Endothelial cell of umbilical vein (primary cell): ENCODE measurements around the gene ESRRA. TPM values are rescaled to one million over a fixed set of nuclear protein-coding genes. Genes with fewer than 3 reads are reported as not detected.

Source experiments
- BruUV-seq: library from RNA; stranded (reverse); fragments of 400-500 nt; replicated peaks from 2 replicates; lab custom pipeline; 2021; lab: Mats Ljungman, UMichigan
- CTCF ChIA-PET: fragments of 300-600, 350-600 bp; sonication (Branson Sonifier 250); formaldehyde crosslinking; loops from one replicate; lab custom pipeline; 2021; ENCODE audit warnings: antibody characterized with exemption, inconsistent platforms; lab: Charles Lee
- POLR2A ChIA-PET: fragments of 300-600, 350-600 bp; sonication (Branson Sonifier 250); formaldehyde crosslinking; loops from one replicate; lab custom pipeline; 2021; ENCODE audit warnings: antibody characterized with exemption, inconsistent platforms; lab: Charles Lee
- DNase-seq: peaks from one replicate; pipeline ENCODE4 v3.0.0-alpha.2; 2011; ENCODE audit warnings: low read depth, low spot score
- FAIRE-seq: peaks from 2 replicates; lab custom pipeline; 2011; peaks lifted over from hg19 to GRCh38; lab: Jason Lieb, UNC
- H2AFZ ChIP-seq: 2 replicates; pipeline ENCODE4 v1.6.0; 2012; ENCODE audit warnings: low read depth, low read length, control low read depth, inconsistent platforms
- H3K27ac ChIP-seq: 2 replicates; pipeline ENCODE4 v1.5.1; 2011; ENCODE audit warnings: low read depth, mild to moderate bottlenecking, control low read depth, low read length, moderate library complexity; ENCODE audit not compliant: insufficient read depth
- H3K27me3 ChIP-seq, 2 experiments: 2 replicates each; pipeline versions ENCODE4 v1.6.0 to v1.6.1; 2011; ENCODE audit warnings: low read length in 2 of 2, mixed read lengths in 1 of 2; ENCODE audit not compliant: control insufficient read depth in 2 of 2, insufficient read depth in 2 of 2
- H3K36me3 ChIP-seq, 2 experiments: 2 replicates in 1 of 2; 3 replicates in 1 of 2; pipeline ENCODE4 v1.5.1; 2011; ENCODE audit warnings: low read length in 2 of 2, mild to moderate bottlenecking in 1 of 2, moderate library complexity in 1 of 2; ENCODE audit not compliant: control insufficient read depth in 2 of 2, insufficient read depth in 2 of 2; ENCODE audit errors: extremely low read depth in 1 of 2
- H3K4me1 ChIP-seq: 3 replicates; pipeline ENCODE4 v1.5.1; 2011; ENCODE audit warnings: mild to moderate bottlenecking, low read length; ENCODE audit not compliant: control insufficient read depth, insufficient read depth; ENCODE audit errors: extremely low read depth
- H3K4me2 ChIP-seq: 2 replicates; pipeline ENCODE4 v1.6.1; 2011; ENCODE audit warnings: low read length, control low read depth, mixed read lengths; ENCODE audit not compliant: insufficient read depth
- H3K4me3 ChIP-seq, 3 experiments: fragments of 200-600 bp in 1 of 3; sonication (generic), shearing (Covaris generic) in 1 of 3; replicated peaks in 1 of 3; 2 replicates each; pipeline ENCODE4 v1.5.1; 2011 to 2016; ENCODE audit warnings: control low read depth in 3 of 3, low read length in 3 of 3, mild to moderate bottlenecking in 2 of 3, inconsistent platforms in 1 of 3, low read depth in 1 of 3, moderate library complexity in 1 of 3; ENCODE audit not compliant: insufficient read depth in 1 of 3
- H3K79me2 ChIP-seq: 2 replicates; pipeline ENCODE4 v1.6.0; 2012; ENCODE audit warnings: low read length, inconsistent platforms; ENCODE audit not compliant: control insufficient read depth, insufficient read depth
- H3K9ac ChIP-seq: replicated peaks from 2 replicates; pipeline ENCODE3; 2011; ENCODE audit warnings: low read length, control low read depth; ENCODE audit not compliant: insufficient read depth; ENCODE audit errors: extremely low read depth
- H3K9me1 ChIP-seq: replicated peaks from 3 replicates; pipeline ENCODE4 v1.6.0; 2011; ENCODE audit warnings: mild to moderate bottlenecking, low read length; ENCODE audit not compliant: control insufficient read depth, insufficient read depth; ENCODE audit errors: extremely low read depth
- H3K9me3 ChIP-seq: replicated peaks from 2 replicates; pipeline ENCODE4 v1.5.1; 2012; ENCODE audit warnings: low read length, inconsistent platforms; ENCODE audit not compliant: control insufficient read depth, insufficient read depth
- H4K20me1 ChIP-seq: replicated peaks from 2 replicates; pipeline ENCODE3; 2011; ENCODE audit warnings: mild to moderate bottlenecking, low read length; ENCODE audit not compliant: control insufficient read depth, insufficient read depth; ENCODE audit errors: extremely low read depth
- CTCF ChIP-seq, 2 donors: IDR thresholded peaks; 1 replicate in 1 of 2; 2 replicates in 1 of 2; pipeline ENCODE4 v1.5.1; 2011; ENCODE audit warnings: low read length in 2 of 2, mild to moderate bottlenecking in 2 of 2, moderate library complexity in 2 of 2, control low read depth in 1 of 2, inconsistent platforms in 1 of 2, low read depth in 1 of 2; ENCODE audit not compliant: insufficient read depth in 1 of 2; ENCODE audit errors: extremely low read depth in 1 of 2
- EZH2 ChIP-seq: IDR thresholded peaks from 2 replicates; pipeline ENCODE4 v1.6.1; 2012; ENCODE audit warnings: borderline replicate concordance, low read depth, mild to moderate bottlenecking, moderate library complexity, low read length, inconsistent platforms; ENCODE audit not compliant: severe bottlenecking
- FOS ChIP-seq: IDR thresholded peaks from 2 replicates; pipeline ENCODE4 v1.6.1; 2011; ENCODE audit warnings: mild to moderate bottlenecking, low read length, moderate library complexity, borderline replicate concordance; ENCODE audit not compliant: insufficient read depth
- GATA2 ChIP-seq: IDR thresholded peaks from 2 replicates; pipeline ENCODE4 v1.7.0; 2011; ENCODE audit warnings: low read depth, mild to moderate bottlenecking, moderate library complexity, mixed read lengths, low read length; ENCODE audit not compliant: insufficient read length, insufficient read depth
- JUN ChIP-seq: IDR thresholded peaks from 2 replicates; pipeline ENCODE4 v1.6.1; 2011; ENCODE audit warnings: borderline replicate concordance, low read depth; ENCODE audit not compliant: insufficient read length, insufficient read depth
- MAX ChIP-seq: IDR thresholded peaks from 2 replicates; pipeline ENCODE4 v1.6.1; 2011; ENCODE audit not compliant: insufficient read depth, insufficient read length
- MYC ChIP-seq: IDR thresholded peaks from one replicate; pipeline ENCODE4 v1.6.1; 2011; ENCODE audit warnings: mild to moderate bottlenecking, low read depth, low read length
- POLR2A ChIP-seq: IDR thresholded peaks from 2 replicates; pipeline ENCODE4 v1.6.1; 2012; ENCODE audit warnings: low read depth, mild to moderate bottlenecking, control low read depth, low read length
- POLR2AphosphoS5 ChIP-seq: IDR thresholded peaks from 2 replicates; pipeline ENCODE4 v1.6.1; 2012; ENCODE audit warnings: low read depth, mild to moderate bottlenecking, control low read depth, low read length, moderate library complexity; ENCODE audit not compliant: insufficient read depth
- dilution Hi-C: fragments of 300-500 bp; cut with MboI; formaldehyde crosslinking; loops from one replicate; pipeline ENCODE4 v1.15.0; 2019; ENCODE audit warnings: low sequenced_read_pairs; ENCODE audit not compliant: extremely low pct_ligation_motif_present
- intact Hi-C: fragments of 100-400 bp; cut with micrococcal nuclease; formaldehyde crosslinking; loops from one replicate; pipeline ENCODE4 v1.10.0; 2022
- polyA plus RNA-seq, 4 experiments: library from polyadenylated mRNA; depleted of rRNA in 3 of 4; stranded (reverse) in 3 of 4; unstranded in 1 of 4; fragments of >200 nt; gene quantifications; 2 replicates each; pipeline versions ENCODE4 v1.2.1 to v1.2.3, GENCODE V29; 2011 to 2012; ENCODE audit warnings: missing spikeins in 1 of 4
- total RNA-seq: library from RNA; stranded (reverse); gene quantifications from 2 replicates; pipeline ENCODE4 v1.2.3, GENCODE V29; 2021

Gene ESRRA
- total and polyA plus RNA-seq, 2 donors (not counting 3 experiments of a cell fraction or from before 2014, with no cell fraction given): 17.2 to 37.4 TPM

- no peak for DNase-seq
- CTCF ChIA-PET: interaction anchor here (0.9 to 2.7 kb wide), 5 partner anchors 13 to 91 kb away, joined by 3 to 24 read pairs (median 5); partner anchors contain the start of genes CATSPERZ and PLCB3
Observed at GRCh38 chr11:64264371-64264852, 40.9 kb upstream of the ESRRA start.

More at GRCh38 chr11:64264371-64264852, 40.9 kb upstream of the ESRRA start:
- Histone ChIP-seq H3K9me1 (no peaks in the 10 kb centered on the region), H3K9ac (no peak overlapping the region), H3K4me2 (no peak overlapping the region), H3K79me2 (no peaks in the 10 kb centered on the region), H3K9me3 (no peaks in the 10 kb centered on the region), H3K4me1 (peaks cover 46% of the 10 kb centered on the region), H3K4me3 (no peak overlapping the region), H3K36me3 (peaks cover 10 to 27% of the 10 kb centered on the region in 2 experiments), H3K27me3 (no peaks in the 10 kb centered on the region), H3K27ac (no peak overlapping the region), H2AFZ (no peak overlapping the region), H4K20me1 (no peaks in the 10 kb centered on the region)
- BruUV-seq: no TSS peak
- intact Hi-C loops: no loop called here
- no peak for TF ChIP-seq CTCF (IDR thresholded peaks at IDR 0.05; ENCODE audit: extremely low read depth in 1 of 2, insufficient read depth in 1 of 2, low read depth in 1 of 2, low read length in 2 of 2)
- no peak for TF ChIP-seq FOS
- TF ChIP-seq GATA2: no peak
- no peak for TF ChIP-seq POLR2A
- no peak for TF ChIP-seq EZH2
- no peak for TF ChIP-seq POLR2AphosphoS5
- TF ChIP-seq MYC: no peak
- TF ChIP-seq MAX: no peak
- TF ChIP-seq JUN: no peak
- dilution Hi-C loops: no loop called here
- POLR2A ChIA-PET: no interaction called here
- FAIRE-seq: no peak
